HG03159 (cell line): ENCODE measurements around the gene TNFRSF14.
"Not testable (repeated sequence)": the region's sequence is repeated elsewhere in the genome, so short reads cannot be mapped to it uniquely, and the experiment has no call there.

Experiments
- ATAC-seq: cut with Tn5 transposase; IDR thresholded peaks from one replicate; pipeline ENCODE4 v1.9.1; 2021; ENCODE audit warnings: mild to moderate bottlenecking, moderate library complexity; ENCODE audit not compliant: unreplicated experiment

Gene TNFRSF14

GRCh38 chr1:2537784-2538115, 18.4 kb upstream of the TNFRSF14 start:
- ATAC-seq: no peak

- no peak for ATAC-seq
Observed at GRCh38 chr1:2538376-2538775, 17.8 kb upstream of the TNFRSF14 start.

- no peak for ATAC-seq
Observed at GRCh38 chr1:2538872-2539271, 17.3 kb upstream of the TNFRSF14 start.

- no peak for ATAC-seq
Observed at GRCh38 chr1:2539312-2539907, 16.8 kb upstream of the TNFRSF14 start.

GRCh38 chr1:2540816-2541492, 15.2 kb upstream of the TNFRSF14 start:
- no peak for ATAC-seq

GRCh38 chr1:2541619-2542245, 14.4 kb upstream of the TNFRSF14 start:
- no peak for ATAC-seq

GRCh38 chr1:2542246-2542915, 13.8 kb upstream of the TNFRSF14 start:
- no peak for ATAC-seq

- no peak for ATAC-seq
Observed at GRCh38 chr1:2543543-2544092, 12.6 kb upstream of the TNFRSF14 start.

- ATAC-seq: no peak
Observed at GRCh38 chr1:2544093-2544874, 11.9 kb upstream of the TNFRSF14 start.

- no peak for ATAC-seq
Observed at GRCh38 chr1:2544875-2545640, 11.1 kb upstream of the TNFRSF14 start.

GRCh38 chr1:2545754-2546514, 10.2 kb upstream of the TNFRSF14 start:
- peak; percentile 41 for ATAC-seq

- ATAC-seq: peak; percentile 37
Observed at GRCh38 chr1:2546515-2547209, 9.5 kb upstream of the TNFRSF14 start.

- peak; percentile 1 for ATAC-seq
Observed at GRCh38 chr1:2547210-2548067, 8.7 kb upstream of the TNFRSF14 start.

- no peak for ATAC-seq
Observed at GRCh38 chr1:2548068-2548589, 8.0 kb upstream of the TNFRSF14 start.

- ATAC-seq: not testable (repeated sequence)
Observed at GRCh38 chr1:2549367-2550029, 6.7 kb upstream of the TNFRSF14 start.

- ATAC-seq: not testable (repeated sequence)
Observed at GRCh38 chr1:2550309-2550861, 5.8 kb upstream of the TNFRSF14 start.

GRCh38 chr1:2551544-2551943, 4.6 kb upstream of the TNFRSF14 start:
- not testable (repeated sequence) for ATAC-seq
